Measurements from ENCODE around the gene RGS3.

DNA sequence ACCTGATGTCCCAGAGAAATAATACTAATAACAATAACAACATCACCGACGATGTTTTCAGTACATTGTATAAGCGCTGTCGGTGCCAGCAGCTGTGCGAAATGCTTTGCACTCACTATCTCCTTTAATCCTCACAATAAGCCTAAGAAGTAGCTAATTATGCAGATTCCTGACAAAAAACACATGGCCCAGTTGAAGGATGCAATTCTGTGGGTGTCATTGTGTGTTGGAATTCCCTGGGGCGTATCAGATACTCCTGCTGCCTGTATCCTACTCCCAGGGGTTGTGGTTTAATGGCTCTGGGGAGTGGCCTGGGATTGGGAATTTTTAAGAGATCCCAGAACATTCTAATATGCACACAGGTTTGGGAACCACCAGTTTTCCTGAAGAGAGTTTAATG, 154.0 kb downstream of the RGS3 start:
- TF ChIP-seq, protein P1, sequence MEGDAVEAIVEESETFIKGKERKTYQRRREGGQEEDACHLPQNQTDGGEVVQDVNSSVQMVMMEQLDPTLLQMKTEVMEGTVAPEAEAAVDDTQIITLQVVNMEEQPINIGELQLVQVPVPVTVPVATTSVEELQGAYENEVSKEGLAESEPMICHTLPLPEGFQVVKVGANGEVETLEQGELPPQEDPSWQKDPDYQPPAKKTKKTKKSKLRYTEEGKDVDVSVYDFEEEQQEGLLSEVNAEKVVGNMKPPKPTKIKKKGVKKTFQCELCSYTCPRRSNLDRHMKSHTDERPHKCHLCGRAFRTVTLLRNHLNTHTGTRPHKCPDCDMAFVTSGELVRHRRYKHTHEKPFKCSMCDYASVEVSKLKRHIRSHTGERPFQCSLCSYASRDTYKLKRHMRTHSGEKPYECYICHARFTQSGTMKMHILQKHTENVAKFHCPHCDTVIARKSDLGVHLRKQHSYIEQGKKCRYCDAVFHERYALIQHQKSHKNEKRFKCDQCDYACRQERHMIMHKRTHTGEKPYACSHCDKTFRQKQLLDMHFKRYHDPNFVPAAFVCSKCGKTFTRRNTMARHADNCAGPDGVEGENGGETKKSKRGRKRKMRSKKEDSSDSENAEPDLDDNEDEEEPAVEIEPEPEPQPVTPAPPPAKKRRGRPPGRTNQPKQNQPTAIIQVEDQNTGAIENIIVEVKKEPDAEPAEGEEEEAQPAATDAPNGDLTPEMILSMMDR (IDR thresholded peaks at IDR 0.05), result no peak
- no peak for TF ChIP-seq POLR2A (IDR thresholded peaks at IDR 0.05)
- TF ChIP-seq POLR2AphosphoS5 (IDR thresholded peaks at IDR 0.05), result no peak
- no peak for TF ChIP-seq EP300 (IDR thresholded peaks at IDR 0.05)
